IPS-20b (cell line): ENCODE data around the gene PRKCB.

Experiments
- H3K27ac ChIP-seq: one replicate; pipeline ENCODE4 v1.5.1; 2013; ENCODE audit warnings: low read length
- H3K27me3 ChIP-seq: 2 replicates; pipeline ENCODE4 v1.6.1; 2013; ENCODE audit warnings: mild to moderate bottlenecking, low read length, inconsistent platforms; ENCODE audit not compliant: insufficient read depth
- H3K36me3 ChIP-seq: 2 replicates; pipeline ENCODE4 v1.6.1; 2013; ENCODE audit warnings: low read depth, mild to moderate bottlenecking, inconsistent platforms, low read length, moderate library complexity; ENCODE audit not compliant: insufficient read depth
- H3K4me1 ChIP-seq: 2 replicates; pipeline ENCODE4 v1.6.1; 2013; ENCODE audit warnings: mild to moderate bottlenecking, control low read depth, inconsistent platforms, low read length, moderate library complexity; ENCODE audit not compliant: insufficient read depth
- H3K4me3 ChIP-seq: 2 replicates; pipeline ENCODE4 v1.5.1; 2013; ENCODE audit warnings: mild to moderate bottlenecking, low read length, inconsistent platforms
- H3K9ac ChIP-seq: 2 replicates; pipeline ENCODE4 v1.6.1; 2013; ENCODE audit warnings: low read depth, mild to moderate bottlenecking, inconsistent platforms, low read length, moderate library complexity
- H3K9me3 ChIP-seq: 2 replicates; pipeline ENCODE4 v1.6.1; 2013; ENCODE audit warnings: mild to moderate bottlenecking, low read depth, low read length, inconsistent platforms; ENCODE audit not compliant: insufficient read depth

Gene PRKCB

GRCh38 chr16:23869052-23869451, 33.3 kb downstream of the PRKCB start:
- Histone ChIP-seq H3K27me3 (peaks cover 70% of the 10 kb centered on the region), H3K4me1 (peaks cover 4% of the 10 kb centered on the region; the same call in 1 of the 2 replicates), H3K4me3 (no peak overlapping the region), H3K36me3 (no peaks in the 10 kb centered on the region), H3K27ac (no peak overlapping the region), H3K9me3 (no peaks in the 10 kb centered on the region), H3K9ac (no peak overlapping the region)

GRCh38 chr16:23871924-23872323, 36.1 kb downstream of the PRKCB start:
- H3K9ac ChIP-seq: no peak overlapping the region
- no peaks in the 10 kb centered on the region for H3K9me3 ChIP-seq
- no peak overlapping the region for H3K27ac ChIP-seq
- H3K36me3 ChIP-seq: no peaks in the 10 kb centered on the region
- peaks cover 43% of the 10 kb centered on the region for H3K27me3 ChIP-seq
- no peak overlapping the region for H3K4me3 ChIP-seq
- no peaks in the 10 kb centered on the region for H3K4me1 ChIP-seq

GRCh38 chr16:23874613-23875294, 39.0 kb downstream of the PRKCB start:
- H3K9me3 ChIP-seq: no peaks in the 10 kb centered on the region
- H3K4me3 ChIP-seq: no peak overlapping the region
- no peaks in the 10 kb centered on the region for H3K36me3 ChIP-seq
- H3K9ac ChIP-seq: no peak overlapping the region
- no peak overlapping the region for H3K27ac ChIP-seq
- H3K27me3 ChIP-seq: peaks cover 17% of the 10 kb centered on the region; the same call in 1 of the 2 replicates
- H3K4me1 ChIP-seq: no peaks in the 10 kb centered on the region

GRCh38 chr16:23876256-23876896, 40.6 kb downstream of the PRKCB start:
- Histone ChIP-seq H3K27me3 (peaks cover 2% of the 10 kb centered on the region; the same call in 1 of the 2 replicates), H3K36me3 (no peaks in the 10 kb centered on the region), H3K27ac (no peak overlapping the region), H3K4me1 (no peaks in the 10 kb centered on the region), H3K9me3 (no peaks in the 10 kb centered on the region), H3K4me3 (no peak overlapping the region), H3K9ac (no peak overlapping the region)

- no peaks in the 10 kb centered on the region for H3K4me1 ChIP-seq
These were observed 41.6 kb downstream of the PRKCB start for GRCh38 chr16:23877107-23878070.

GRCh38 chr16:23879735-23880373, 44.1 kb downstream of the PRKCB start:
- Histone ChIP-seq H3K36me3 (no peaks in the 10 kb centered on the region), H3K9ac (no peak overlapping the region), H3K4me3 (no peak overlapping the region), H3K9me3 (no peaks in the 10 kb centered on the region), H3K27me3 (no peaks in the 10 kb centered on the region), H3K27ac (no peak overlapping the region), H3K4me1 (no peaks in the 10 kb centered on the region)

More at GRCh38 chr16:23877107-23878070, 41.6 kb downstream of the PRKCB start:
- Histone ChIP-seq H3K9me3 (no peaks in the 10 kb centered on the region), H3K27ac (no peak overlapping the region), H3K4me3 (no peak overlapping the region), H3K9ac (no peak overlapping the region), H3K36me3 (no peaks in the 10 kb centered on the region), H3K27me3 (no peaks in the 10 kb centered on the region; the same call in 1 of the 2 replicates)

GRCh38 chr16:23889189-23889588, 53.4 kb downstream of the PRKCB start:
- Histone ChIP-seq H3K4me1 (no peaks in the 10 kb centered on the region), H3K27me3 (no peaks in the 10 kb centered on the region), H3K9me3 (no peaks in the 10 kb centered on the region), H3K9ac (no peak overlapping the region), H3K4me3 (no peak overlapping the region), H3K27ac (no peak overlapping the region), H3K36me3 (no peaks in the 10 kb centered on the region)

- Histone ChIP-seq H3K9me3 (no peaks in the 10 kb centered on the region), H3K9ac (no peak overlapping the region), H3K4me3 (no peak overlapping the region), H3K27me3 (no peaks in the 10 kb centered on the region), H3K36me3 (no peaks in the 10 kb centered on the region), H3K27ac (no peak overlapping the region), H3K4me1 (no peaks in the 10 kb centered on the region)
These were observed 58.2 kb downstream of the PRKCB start for GRCh38 chr16:23893986-23894385.

- no peak overlapping the region for H3K9ac ChIP-seq
- H3K27ac ChIP-seq: no peak overlapping the region
- no peaks in the 10 kb centered on the region for H3K36me3 ChIP-seq
These were observed 59.3 kb downstream of the PRKCB start for GRCh38 chr16:23895052-23895451.

GRCh38 chr16:23896832-23897821, 61.3 kb downstream of the PRKCB start:
- no peak overlapping the region for H3K27ac ChIP-seq
- peaks cover 4% of the 10 kb centered on the region; the same call in 1 of the 2 replicates for H3K4me1 ChIP-seq
- H3K9me3 ChIP-seq: no peaks in the 10 kb centered on the region
- H3K27me3 ChIP-seq: no peaks in the 10 kb centered on the region
- no peak overlapping the region for H3K9ac ChIP-seq
- no peak overlapping the region for H3K4me3 ChIP-seq
- no peaks in the 10 kb centered on the region for H3K36me3 ChIP-seq

More at GRCh38 chr16:23895052-23895451, 59.3 kb downstream of the PRKCB start:
- H3K9me3 ChIP-seq: no peaks in the 10 kb centered on the region
- H3K4me1 ChIP-seq: no peaks in the 10 kb centered on the region
- no peak overlapping the region for H3K4me3 ChIP-seq
- no peaks in the 10 kb centered on the region for H3K27me3 ChIP-seq
